Renal pelvis (tissue), 4 donors: ENCODE data around the gene PBX1. TPM values are rescaled to one million over a fixed set of nuclear protein-coding genes. Genes with fewer than 3 reads are reported as not detected.
"Not testable (repeated sequence)": the region's sequence is repeated elsewhere in the genome, so short reads cannot be mapped to it uniquely, and the experiment has no call there.

Source experiments
- DNase-seq: peaks from one replicate; pipeline ENCODE4 v3.0.0-alpha.2; 2013
- polyA plus RNA-seq, 3 donors: library from polyadenylated mRNA; unstranded; fragments of 120-200 nt; gene quantifications; one replicate each; pipeline ENCODE4 v1.2.1, GENCODE V29; 2013; ENCODE audit not compliant: insufficient read length in 3 of 3

PBX1 gene
- polyA plus RNA-seq, 3 donors: 139 to 152 (median 140) TPM

- DNase-seq: peak; percentile 61
Measured at GRCh38 chr1:164636757-164637156, 77.8 kb downstream of the PBX1 start.

- DNase-seq: no peak
Measured at GRCh38 chr1:164637461-164638375, 78.7 kb downstream of the PBX1 start.

GRCh38 chr1:164638492-164639202 is 79.7 kb downstream of the PBX1 start:
- DNase-seq: no peak

- DNase-seq: no peak
Measured at GRCh38 chr1:164640686-164641352, 81.8 kb downstream of the PBX1 start.

- no peak for DNase-seq
Measured at GRCh38 chr1:164641353-164641730, 82.4 kb downstream of the PBX1 start.

- DNase-seq: no peak
Measured at GRCh38 chr1:164643018-164643417, 84.0 kb downstream of the PBX1 start.

GRCh38 chr1:164644268-164644667 is 85.3 kb downstream of the PBX1 start:
- DNase-seq: no peak

GRCh38 chr1:164644774-164645644 is 86.0 kb downstream of the PBX1 start:
- DNase-seq: no peak

- no peak for DNase-seq
Measured at GRCh38 chr1:164645921-164646320, 86.9 kb downstream of the PBX1 start.

GRCh38 chr1:164647211-164647610 is 88.2 kb downstream of the PBX1 start:
- DNase-seq: no peak

- DNase-seq: no peak
Measured at GRCh38 chr1:164648636-164649035, 89.7 kb downstream of the PBX1 start.

- no peak for DNase-seq
Measured at GRCh38 chr1:164649146-164649545, 90.2 kb downstream of the PBX1 start.

GRCh38 chr1:164650531-164650930 is 91.5 kb downstream of the PBX1 start:
- no peak for DNase-seq

GRCh38 chr1:164651351-164651951 is 92.5 kb downstream of the PBX1 start:
- peak; percentile 60 for DNase-seq

- not testable (repeated sequence) for DNase-seq
Measured at GRCh38 chr1:164652969-164653368, 94.0 kb downstream of the PBX1 start.

GRCh38 chr1:164653705-164654104 is 94.7 kb downstream of the PBX1 start:
- DNase-seq: no peak

GRCh38 chr1:164654200-164654599 is 95.2 kb downstream of the PBX1 start:
- no peak for DNase-seq

- DNase-seq: no peak
Measured at GRCh38 chr1:164658864-164659263, 99.9 kb downstream of the PBX1 start.

- peak; percentile 58 for DNase-seq
Measured at GRCh38 chr1:164659621-164660411, 100.8 kb downstream of the PBX1 start.

GRCh38 chr1:164660412-164660772 is 101.4 kb downstream of the PBX1 start:
- DNase-seq: no peak
